HG03025 (cell line): ENCODE results near the gene FDXACB1.
"Not testable (repeated sequence)": the region's sequence is repeated elsewhere in the genome, so short reads cannot be mapped to it uniquely, and the experiment has no call there.

ENCODE experiments used
- ATAC-seq: cut with Tn5 transposase; IDR thresholded peaks from one replicate; pipeline ENCODE4 v1.9.1; 2021; ENCODE audit warnings: mild to moderate bottlenecking, moderate library complexity; ENCODE audit not compliant: unreplicated experiment, low FRiP score

Gene FDXACB1

DNA sequence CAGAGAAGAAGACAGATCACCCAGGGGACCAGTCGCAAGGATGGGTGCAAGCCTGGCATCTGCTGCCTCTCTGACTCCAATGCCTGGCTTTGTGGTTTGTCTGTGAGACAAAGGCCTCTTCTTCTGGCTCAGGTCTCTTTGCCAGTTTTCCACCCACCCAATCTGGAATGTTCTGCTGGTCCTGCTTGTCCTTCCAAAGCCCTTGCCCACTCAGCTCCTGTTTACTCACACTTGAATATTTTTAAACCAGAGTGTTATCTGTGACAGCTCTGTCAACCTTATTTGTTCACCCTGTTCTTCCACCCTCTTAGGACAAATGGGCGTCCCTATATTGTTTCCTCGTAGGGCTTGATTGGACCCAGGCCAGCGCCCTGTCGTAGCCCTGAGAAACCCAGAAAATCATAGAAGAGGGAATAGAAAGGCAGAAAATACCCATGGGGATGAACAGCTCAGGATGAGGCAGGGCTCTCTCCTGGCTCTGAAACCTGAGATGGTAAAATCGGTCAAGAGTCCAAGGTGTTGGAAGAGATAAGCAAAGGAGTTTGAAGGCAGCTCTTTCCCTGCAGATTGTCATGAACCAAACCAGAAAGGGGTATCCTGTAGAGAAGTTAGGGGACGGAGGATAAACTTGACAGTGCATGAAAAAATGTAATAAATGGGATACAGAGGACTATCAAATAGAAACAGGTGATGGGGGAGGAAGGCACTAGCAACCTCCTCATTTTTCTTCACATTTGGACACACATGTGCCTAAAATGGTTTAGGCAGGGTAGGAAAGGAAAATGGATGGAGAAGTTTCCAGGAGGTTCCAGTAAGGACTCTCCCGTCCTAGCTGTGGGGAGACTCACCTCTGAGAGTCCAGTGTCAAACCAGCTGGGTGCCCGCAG, 32.0 kb upstream of the FDXACB1 start:
- no peak for ATAC-seq

DNA sequence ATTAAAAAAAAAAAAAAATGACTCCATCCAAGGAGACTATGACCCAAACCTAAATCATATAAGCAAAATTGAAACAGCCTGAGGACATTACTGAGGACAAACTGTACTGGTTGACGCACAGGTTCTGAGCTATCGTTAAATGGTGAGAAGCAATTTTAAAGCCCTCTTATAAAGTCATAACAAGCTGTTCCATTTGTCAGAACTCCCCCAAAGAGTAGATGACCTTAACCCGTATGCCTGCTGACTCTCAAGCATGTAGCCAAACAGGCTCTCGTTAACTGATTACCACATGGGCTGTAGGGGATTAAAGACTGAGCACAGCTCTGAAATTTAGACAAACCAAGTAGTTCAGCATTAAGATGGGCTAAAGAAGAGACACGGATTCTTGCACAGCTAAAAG, 30.4 kb upstream of the FDXACB1 start:
- no peak for ATAC-seq

- no peak for ATAC-seq
These were observed 29.8 kb upstream of the FDXACB1 start for GRCh38 chr11:111908639-111909305.

DNA sequence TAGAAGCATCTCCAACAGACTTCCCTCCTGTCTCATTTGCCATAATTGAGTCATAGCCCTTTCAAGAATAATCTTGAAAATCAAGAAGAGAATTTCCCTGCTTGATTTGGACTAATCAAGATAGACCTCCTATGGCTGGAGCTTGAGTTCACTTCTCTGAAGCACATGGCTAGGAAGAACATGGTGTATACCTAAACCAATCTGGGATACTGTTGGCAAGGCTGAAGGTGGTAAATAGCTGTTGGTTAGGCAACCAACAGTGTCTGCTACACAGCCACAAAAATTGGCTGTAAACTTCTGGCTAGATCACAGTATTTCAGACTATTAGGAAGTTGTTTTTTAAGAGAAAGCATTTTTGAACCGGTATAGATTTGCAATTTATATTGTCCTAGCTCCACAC, 27.7 kb upstream of the FDXACB1 start:
- no peak for ATAC-seq

DNA sequence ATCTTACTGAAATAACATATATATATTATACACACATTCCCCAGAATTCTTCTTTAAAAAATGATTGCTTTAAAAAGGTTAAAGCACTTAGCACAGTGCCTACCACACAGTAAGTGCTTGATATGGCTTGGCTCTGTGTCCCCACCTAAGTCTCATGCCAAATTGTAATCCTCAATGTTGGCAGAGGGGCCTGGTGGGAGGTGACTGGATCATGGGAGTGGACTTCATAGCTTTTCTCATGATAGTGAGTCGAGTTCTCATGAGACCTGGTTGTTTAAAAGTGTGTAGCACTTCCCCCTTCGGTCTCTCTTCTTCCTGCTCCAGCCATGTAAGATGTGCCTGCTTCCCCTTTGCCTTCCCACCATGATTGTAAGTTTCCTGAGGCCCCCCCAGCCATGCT, 26.4 kb upstream of the FDXACB1 start:
- ATAC-seq: no peak

GRCh38 chr11:111886844-111887243, 7.9 kb upstream of the FDXACB1 start:
- ATAC-seq: no peak

DNA sequence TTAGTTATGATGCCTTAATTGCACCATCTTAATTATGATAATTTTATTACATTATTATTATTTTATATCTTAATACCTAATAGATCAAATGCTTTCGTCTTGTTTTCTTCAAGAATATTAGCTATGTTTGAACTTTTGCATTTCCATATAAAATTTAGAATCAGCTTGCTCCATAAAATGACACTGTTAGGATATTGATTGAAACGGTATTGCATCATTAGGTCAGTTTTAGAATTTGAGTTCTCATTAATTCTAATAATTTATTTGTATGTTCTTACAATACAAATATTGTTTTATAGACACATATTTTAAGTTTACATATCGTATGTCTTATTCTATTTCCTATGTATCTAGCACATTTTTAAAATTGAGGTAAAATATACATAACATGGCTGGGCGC, 7.1 kb upstream of the FDXACB1 start:
- no peak for ATAC-seq

GRCh38 chr11:111885053-111885452, 6.1 kb upstream of the FDXACB1 start:
- ATAC-seq: not testable (repeated sequence)

DNA sequence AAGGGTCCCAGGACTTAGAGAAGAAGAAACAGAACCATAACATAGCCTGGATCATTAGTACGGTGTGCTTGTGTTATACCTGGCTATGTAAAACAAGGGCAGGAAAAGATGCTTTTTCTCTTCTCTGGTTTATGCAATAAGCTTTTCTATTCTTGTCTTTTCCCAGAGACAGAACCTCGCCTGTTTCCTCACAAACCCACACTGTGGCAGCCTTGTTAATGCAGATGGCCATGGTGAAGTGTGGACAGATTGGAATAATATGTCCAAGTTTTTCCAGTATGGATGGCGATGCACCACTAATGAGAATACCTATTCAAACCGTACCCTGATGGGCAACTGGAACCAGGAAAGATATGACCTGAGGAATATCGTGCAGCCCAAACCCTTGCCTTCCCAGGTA, 3.2 kb upstream of the FDXACB1 start:
- no peak for ATAC-seq

DNA sequence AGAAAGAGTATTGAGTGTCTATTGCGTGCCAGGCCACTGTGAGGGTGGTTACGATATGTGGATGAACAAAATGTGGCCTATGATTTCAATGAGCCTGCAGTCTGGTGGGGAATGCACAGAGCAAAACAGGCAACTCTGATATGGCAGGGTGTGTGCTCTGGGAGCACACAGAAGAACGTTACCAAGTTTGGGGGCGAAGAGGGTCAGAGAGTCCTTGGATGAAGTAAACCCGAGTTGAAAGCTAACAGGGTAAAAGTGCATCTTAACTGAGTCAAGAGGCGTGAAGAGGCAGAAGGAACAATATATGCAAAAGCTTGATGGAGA, 634 bp upstream of the FDXACB1 start:
- no peak for ATAC-seq

DNA sequence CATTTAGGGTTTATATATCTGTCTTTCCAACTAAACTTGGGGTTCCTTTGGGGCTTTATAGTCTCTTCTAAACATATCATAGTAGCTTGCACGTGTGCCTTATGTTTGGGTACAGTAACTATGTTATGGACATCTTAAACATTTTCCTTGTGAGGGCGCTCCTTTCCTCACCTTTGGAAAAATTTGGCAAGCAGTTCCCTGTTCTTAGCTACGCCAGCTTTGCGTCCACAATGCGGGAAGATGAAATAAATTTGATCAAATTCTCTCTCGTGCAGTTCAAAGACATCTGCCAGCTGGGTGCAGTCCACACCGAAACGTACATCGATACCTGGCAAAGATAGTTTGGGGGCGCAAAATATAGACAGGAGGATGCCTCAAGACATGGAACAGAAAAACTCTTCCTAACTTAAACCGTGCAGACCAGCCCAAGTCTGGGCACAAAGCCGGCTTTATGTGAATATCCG, 548 bp downstream of the FDXACB1 start:
- peak; percentile 7 for ATAC-seq

DNA sequence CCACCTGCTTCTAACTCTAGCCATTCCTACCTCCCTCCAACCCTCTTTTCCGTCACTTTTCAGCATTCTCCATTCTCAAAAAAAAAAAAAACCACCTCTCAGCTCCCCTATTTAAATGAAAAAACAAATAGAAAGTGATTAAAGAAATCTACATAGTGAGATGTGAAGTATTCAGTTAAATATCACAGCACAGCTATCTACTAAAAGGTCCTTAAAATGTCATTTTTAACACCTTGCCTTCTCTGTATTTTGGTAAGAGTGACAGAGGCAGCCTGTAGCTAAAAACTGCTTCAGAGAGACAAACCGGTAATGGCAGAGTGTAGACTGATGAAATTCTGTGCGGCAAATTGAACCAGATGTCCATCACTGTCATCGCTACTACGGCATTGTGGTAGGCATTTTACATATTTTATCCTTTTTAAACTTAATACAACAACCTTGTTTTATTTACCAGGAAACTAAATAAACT, 7.2 kb downstream of the FDXACB1 start:
- ATAC-seq: no peak

DNA sequence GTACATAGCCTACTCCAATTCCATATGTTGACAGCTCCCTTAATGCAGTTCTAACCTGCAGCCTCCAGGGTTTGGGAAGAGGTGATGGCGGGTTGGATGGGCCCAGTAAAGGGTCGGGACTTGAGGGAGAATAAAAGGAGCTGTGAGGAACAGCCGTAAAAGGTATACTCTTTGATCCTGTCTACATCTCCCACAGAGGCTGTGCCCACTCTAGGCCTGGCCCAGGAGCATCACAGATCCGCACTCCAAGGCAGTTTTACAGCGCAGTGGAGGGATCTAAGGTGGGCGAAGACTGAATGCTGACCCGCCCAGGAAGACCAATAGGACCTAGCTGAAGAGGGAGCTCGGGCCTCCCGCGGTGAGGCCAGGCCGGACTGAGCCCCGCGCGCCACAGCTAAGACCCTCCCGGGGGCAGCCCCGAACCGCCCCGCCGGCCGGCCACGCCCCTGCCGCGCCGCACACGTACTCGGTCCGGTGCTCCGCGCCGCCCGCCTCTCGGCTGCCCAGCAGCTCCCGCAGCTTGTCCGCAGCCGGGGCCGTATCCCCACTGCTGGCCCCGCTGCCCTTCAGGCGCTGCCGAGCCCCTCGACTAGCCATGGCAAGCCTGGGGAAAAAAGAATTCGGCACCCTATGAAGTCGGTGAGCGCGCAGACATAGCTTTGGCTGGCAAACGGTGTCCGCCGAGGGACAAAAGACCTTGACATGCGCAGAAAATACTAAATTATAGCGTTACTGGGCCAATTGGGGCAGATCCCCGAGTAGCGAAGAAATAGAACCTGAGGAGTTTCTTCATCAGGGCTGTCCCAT, 7.9 kb downstream of the FDXACB1 start, which contains the start of gene ALG9:
Gene ALG9, minus strand, starts transcription at position 696 of the 807 bp plus-strand sequence. Its CDS starts 99 bp downstream, at position 597.
- ATAC-seq: peak; percentile 89

DNA sequence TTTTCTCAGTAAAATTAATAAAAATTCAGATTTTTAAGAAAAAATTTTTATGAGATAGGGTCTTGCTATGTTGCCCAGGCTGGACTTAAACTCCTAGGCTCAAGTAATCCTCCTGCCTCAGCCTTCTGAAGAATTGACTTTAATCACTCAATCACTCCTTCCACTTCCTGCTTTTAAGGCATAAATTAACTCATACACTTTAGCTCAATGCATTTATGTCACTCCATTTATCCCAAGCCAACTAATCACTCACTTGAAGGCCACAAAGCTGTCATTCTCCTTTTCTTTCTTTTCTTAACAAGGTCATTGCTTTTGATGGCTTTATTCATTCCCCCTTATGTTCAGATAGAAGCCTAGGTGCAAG, 8.5 kb downstream of the FDXACB1 start:
- peak; percentile 15 for ATAC-seq

DNA sequence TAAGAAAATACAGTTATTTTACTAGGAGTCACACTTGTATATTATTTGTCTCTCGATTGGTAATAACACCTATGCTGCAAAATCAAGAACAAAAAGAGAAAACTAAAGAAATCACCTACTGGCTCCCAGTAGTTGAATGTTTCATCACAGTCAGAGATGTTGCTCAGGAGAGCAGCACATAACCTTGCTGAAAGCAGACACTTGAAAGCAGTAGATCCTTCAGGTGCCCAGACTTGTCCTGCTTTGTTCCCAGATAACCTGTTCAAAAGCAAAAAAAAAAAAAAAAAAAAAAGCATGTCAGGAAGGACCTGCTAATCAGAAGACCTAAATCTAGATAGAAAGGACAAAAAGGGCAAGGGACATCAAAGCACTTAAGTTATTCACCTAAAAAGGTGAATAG, 8.9 kb downstream of the FDXACB1 start:
- ATAC-seq: no peak

GRCh38 chr11:111860257-111860656, 18.7 kb downstream of the FDXACB1 start:
- ATAC-seq: no peak

- no peak for ATAC-seq
These were observed 23.5 kb downstream of the FDXACB1 start for GRCh38 chr11:111855506-111855905.

GRCh38 chr11:111852103-111852502, 26.9 kb downstream of the FDXACB1 start:
- ATAC-seq: no peak

- no peak for ATAC-seq
These were observed 27.3 kb downstream of the FDXACB1 start for GRCh38 chr11:111851636-111852035.

- ATAC-seq: no peak
These were observed 27.9 kb downstream of the FDXACB1 start for GRCh38 chr11:111851067-111851466.

GRCh38 chr11:111849631-111850030, 29.3 kb downstream of the FDXACB1 start:
- no peak for ATAC-seq
